22Rv1 (cell line): ENCODE results near the gene C2CD2.
A peak's percentile ranks its signal among the peaks of the same experiment; 100 is the strongest.

Experiments
- H3K27ac ChIP-seq: fragments of 450-650 bp; 2 replicates; pipeline ENCODE4 v1.5.1; 2017
- ZFX ChIP-seq: fragments of 450-650 bp; IDR thresholded peaks from 2 replicates; pipeline ENCODE4 v1.6.1; 2017; ENCODE audit warnings: antibody characterized with exemption, borderline replicate concordance
- TF ChIP-seq, protein P1 (sequence below): fragments of 450-650 bp; IDR thresholded peaks from 2 replicates; pipeline ENCODE4 v1.5.1; 2017; ENCODE audit warnings: mild to moderate bottlenecking

C2CD2 gene

DNA sequence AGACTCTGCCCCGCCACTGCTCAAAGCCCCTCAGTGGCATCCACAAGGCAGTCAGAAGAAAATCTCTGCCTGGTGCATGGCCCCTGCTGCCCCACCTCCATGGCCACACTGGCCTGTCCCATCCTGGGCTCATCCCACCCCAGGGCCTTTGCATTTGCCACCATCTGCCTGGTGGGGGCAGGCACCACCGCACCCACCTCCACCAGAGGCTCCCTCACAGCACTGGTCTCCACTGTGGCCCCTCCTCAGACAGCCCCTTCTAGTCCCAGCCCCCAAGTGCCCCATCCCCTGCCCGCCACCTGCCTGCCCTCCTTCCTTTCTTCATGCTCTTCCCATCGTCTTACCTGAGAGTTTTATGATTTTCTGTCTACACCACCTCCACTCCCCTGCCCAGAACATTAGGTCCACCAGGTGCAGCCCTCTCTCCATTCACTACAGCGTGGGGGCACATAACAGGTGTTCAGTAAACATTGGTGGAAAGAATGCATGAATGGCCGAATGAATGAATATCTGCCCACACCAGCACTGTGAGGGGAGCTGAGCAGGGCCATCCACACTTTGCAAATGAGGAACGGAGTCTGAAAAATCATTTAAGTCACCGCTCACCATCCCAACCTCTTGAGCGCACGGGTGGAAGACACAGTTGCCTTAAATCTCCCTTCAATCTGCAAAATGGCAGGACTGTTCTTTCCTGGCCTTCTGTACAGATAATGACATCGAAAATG, 76.7 kb downstream of the C2CD2 start:
- TF ChIP-seq, protein P1, sequence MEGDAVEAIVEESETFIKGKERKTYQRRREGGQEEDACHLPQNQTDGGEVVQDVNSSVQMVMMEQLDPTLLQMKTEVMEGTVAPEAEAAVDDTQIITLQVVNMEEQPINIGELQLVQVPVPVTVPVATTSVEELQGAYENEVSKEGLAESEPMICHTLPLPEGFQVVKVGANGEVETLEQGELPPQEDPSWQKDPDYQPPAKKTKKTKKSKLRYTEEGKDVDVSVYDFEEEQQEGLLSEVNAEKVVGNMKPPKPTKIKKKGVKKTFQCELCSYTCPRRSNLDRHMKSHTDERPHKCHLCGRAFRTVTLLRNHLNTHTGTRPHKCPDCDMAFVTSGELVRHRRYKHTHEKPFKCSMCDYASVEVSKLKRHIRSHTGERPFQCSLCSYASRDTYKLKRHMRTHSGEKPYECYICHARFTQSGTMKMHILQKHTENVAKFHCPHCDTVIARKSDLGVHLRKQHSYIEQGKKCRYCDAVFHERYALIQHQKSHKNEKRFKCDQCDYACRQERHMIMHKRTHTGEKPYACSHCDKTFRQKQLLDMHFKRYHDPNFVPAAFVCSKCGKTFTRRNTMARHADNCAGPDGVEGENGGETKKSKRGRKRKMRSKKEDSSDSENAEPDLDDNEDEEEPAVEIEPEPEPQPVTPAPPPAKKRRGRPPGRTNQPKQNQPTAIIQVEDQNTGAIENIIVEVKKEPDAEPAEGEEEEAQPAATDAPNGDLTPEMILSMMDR, result no peak
- TF ChIP-seq ZFX, result no peak

DNA sequence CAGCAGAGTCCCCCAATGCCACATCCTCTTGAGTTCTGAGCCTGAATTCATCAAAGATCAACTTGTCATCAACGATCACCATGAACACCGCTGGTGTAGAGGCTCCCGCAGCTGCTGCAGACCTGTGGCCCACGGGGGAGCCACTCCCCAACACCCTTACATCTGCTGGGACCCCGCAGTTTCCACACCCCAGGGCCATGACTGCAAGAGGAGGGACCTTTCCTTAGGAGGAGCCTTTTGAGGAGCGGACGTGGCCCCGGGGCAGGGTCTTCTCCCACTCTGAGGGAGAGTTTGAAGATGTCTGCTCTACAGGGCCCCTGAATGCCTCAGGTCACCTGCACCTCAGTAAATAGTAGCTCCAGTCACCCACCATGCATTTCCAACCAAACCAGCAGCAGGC, 77.4 kb downstream of the C2CD2 start:
- TF ChIP-seq ZFX, result no peak
- TF ChIP-seq, protein P1, result no peak
- H3K27ac ChIP-seq, result no peak overlapping the region

More for the DNA sequence above, 76.7 kb downstream of the C2CD2 start:
- H3K27ac ChIP-seq, result peak overlapping the region; percentile 84; the same call in 1 of the 2 replicates

DNA sequence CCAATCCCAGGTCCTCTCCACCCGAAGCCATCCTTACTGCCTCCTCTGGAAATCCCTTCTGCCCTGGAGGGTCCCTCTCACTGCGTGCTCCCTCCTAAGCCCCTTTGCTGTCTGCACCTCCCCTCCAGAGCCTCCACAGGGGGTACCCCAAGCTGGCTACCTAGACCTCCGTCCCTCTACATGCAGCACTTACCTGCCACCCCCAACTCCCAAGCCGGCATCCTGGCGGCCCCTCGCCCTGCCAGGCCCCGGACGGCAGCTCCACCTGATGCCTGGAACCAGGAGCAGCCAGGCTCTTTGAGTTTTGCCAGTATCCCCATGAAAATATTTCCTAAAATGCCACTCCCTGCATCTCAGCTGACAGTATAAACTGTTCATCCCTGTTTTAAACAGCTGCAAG, 78.7 kb downstream of the C2CD2 start:
- TF ChIP-seq ZFX, result no peak
- TF ChIP-seq, protein P1, result no peak
- no peak overlapping the region for H3K27ac ChIP-seq

DNA sequence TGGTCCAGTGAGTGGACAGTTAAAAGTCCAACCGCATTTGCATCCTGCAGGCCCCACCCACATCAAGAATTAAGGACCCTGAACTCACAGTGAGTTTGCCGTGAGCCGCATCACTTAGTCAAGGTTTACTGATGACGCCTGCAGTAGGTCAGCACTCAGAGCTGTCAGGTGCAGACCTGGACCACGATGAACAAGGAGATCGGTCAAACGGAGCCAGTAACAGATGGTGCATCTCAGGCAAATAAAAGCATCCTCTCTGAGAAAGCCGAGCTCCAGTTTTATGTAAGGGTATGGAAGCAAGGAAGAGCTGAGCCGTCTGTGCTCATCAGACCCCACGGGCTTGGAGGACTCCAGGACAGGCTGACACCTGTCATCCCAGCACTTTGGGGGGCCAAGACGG, 79.2 kb downstream of the C2CD2 start:
- no peak overlapping the region for H3K27ac ChIP-seq
- no peak for TF ChIP-seq ZFX
- TF ChIP-seq, protein P1, result no peak

DNA sequence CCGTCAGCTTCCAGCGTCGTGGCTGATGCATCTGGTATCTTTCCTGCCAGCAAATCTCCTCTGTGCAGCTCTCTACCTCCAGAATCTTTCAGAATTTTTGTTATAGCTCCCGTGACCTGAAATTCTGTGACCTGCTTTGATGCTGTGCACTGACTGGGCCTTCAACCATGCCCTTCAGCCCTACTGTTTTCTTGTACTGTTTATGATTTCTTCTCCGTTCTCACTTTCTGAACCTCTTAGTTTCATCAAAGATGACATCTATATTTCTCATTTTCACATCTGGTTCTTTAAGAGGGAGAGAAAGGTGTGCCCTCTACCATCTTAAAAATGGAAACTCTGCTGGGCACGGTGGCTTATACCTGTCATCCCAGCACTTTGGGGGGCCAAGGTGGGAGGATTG, 80.4 kb downstream of the C2CD2 start:
- H3K27ac ChIP-seq, result no peak overlapping the region
- TF ChIP-seq, protein P1, result no peak
- TF ChIP-seq ZFX, result no peak

DNA sequence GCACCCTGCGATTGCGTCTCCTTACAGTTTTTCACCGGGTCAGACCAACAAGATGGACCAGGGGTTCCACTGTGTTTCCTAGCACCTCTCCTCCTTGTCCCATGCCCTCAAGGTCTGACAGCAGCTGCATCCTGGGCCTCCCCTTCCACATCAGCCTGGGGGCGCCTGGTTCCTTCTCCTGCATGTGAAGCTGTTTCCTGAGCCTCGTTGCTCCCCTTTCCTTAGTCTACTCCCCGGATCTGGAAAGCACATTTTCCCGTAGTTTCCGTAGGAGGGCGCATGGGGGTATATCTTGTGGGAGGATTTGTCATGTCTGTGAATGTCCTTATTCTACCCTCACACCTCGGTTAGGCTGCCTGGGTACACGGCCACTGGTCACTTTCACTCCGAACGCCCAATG, 80.8 kb downstream of the C2CD2 start:
- no peak for TF ChIP-seq ZFX
- TF ChIP-seq, protein P1, result no peak
- no peak overlapping the region for H3K27ac ChIP-seq

DNA sequence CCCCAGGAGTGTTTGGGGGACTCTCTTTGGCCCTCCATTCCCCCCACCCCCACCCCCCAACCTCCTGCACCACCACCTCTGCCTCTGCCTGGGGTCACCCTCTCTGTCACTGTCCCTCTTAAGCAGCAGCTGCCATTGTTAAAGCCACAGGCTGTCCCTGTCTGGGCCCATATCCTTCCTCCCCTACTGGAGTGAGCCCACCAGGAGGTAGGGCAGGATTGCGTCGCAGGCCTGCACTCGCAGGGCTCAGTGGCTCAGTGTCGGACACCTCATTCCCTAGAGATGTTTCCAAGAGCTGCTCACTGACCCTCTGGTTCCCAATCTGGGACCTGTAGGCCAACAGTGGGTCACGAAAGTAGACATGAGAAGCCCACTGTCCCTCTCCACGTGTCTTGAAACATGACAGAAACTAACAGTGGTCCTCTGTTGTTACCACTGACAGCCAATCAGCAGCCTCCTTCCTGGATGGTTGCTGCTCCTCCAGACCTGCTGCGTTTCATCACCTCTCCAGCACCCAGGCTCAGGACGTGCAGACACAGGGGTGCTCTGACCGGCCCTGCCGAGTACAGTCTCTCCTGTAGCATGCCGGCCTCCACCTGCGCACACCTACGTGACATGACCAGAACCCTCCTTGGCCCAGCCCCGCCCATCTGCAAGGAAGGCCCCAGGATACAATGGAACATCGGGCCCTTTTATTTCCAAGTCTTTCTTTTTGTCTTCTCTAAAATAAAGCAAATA, 82.4 kb downstream of the C2CD2 start:
- H3K27ac ChIP-seq, result no peak overlapping the region
- TF ChIP-seq ZFX, result no peak
